Occipital lobe (tissue), 2 donors: Measurements from ENCODE around the gene MAPK1IP1L. TPM values are rescaled to one million over a fixed set of nuclear protein-coding genes. Genes with fewer than 3 reads are reported as not detected.
A peak's percentile ranks its signal among the peaks of the same experiment; 100 is the strongest.
"Not testable (repeated sequence)": the region's sequence is repeated elsewhere in the genome, so short reads cannot be mapped to it uniquely, and the experiment has no call there.

Experiments used
- DNase-seq: peaks from one replicate; lab custom pipeline; 2025; lab: John Stamatoyannopoulos, UW
- total RNA-seq: library from RNA; depleted of rRNA; stranded (reverse); fragments of >200 nt; gene quantifications from one replicate; pipeline ENCODE4 v1.2.3, GENCODE V29; 2014

Gene MAPK1IP1L
- total RNA-seq, 1 donor from 2014 or later, result 21.8 TPM

GRCh38 chr14:55054098-55054497 lies 2.7 kb downstream of the MAPK1IP1L start:
- no peak for DNase-seq

- no peak for DNase-seq
Observed at GRCh38 chr14:55057919-55058318, 6.5 kb downstream of the MAPK1IP1L start.

GRCh38 chr14:55059333-55059732 lies 7.9 kb downstream of the MAPK1IP1L start:
- no peak for DNase-seq

- DNase-seq, result no peak
Observed at GRCh38 chr14:55062517-55063351, 11.3 kb downstream of the MAPK1IP1L start.

GRCh38 chr14:55064896-55065295 lies 13.4 kb downstream of the MAPK1IP1L start:
- DNase-seq, result not testable (repeated sequence)

- no peak for DNase-seq
Observed at GRCh38 chr14:55065411-55065810, 14.0 kb downstream of the MAPK1IP1L start.

GRCh38 chr14:55066223-55066622 lies 14.8 kb downstream of the MAPK1IP1L start:
- no peak for DNase-seq

GRCh38 chr14:55070981-55071411 lies 19.5 kb downstream of the MAPK1IP1L start:
- no peak for DNase-seq

- peak; percentile 68 for DNase-seq
Observed at GRCh38 chr14:55071870-55072640, 20.6 kb downstream of the MAPK1IP1L start.

- no peak for DNase-seq
Observed at GRCh38 chr14:55073856-55074255, 22.4 kb downstream of the MAPK1IP1L start.

- DNase-seq, result no peak
Observed at GRCh38 chr14:55074662-55075061, 23.2 kb downstream of the MAPK1IP1L start.

GRCh38 chr14:55075628-55076175 lies 24.3 kb downstream of the MAPK1IP1L start:
- no peak for DNase-seq

- DNase-seq, result no peak
Observed at GRCh38 chr14:55077170-55078151, 26.0 kb downstream of the MAPK1IP1L start.

- not testable (repeated sequence) for DNase-seq
Observed at GRCh38 chr14:55079961-55080360, 28.5 kb downstream of the MAPK1IP1L start.

- DNase-seq, result no peak
Observed at GRCh38 chr14:55084401-55085059, 33.1 kb downstream of the MAPK1IP1L start.

- no peak for DNase-seq
Observed at GRCh38 chr14:55085060-55085660, 33.7 kb downstream of the MAPK1IP1L start.

- no peak for DNase-seq
Observed at GRCh38 chr14:55086938-55087337, 35.5 kb downstream of the MAPK1IP1L start.

- DNase-seq, result no peak
Observed at GRCh38 chr14:55088356-55088755, 36.9 kb downstream of the MAPK1IP1L start.

- DNase-seq, result no peak
Observed at GRCh38 chr14:55092341-55092740, 40.9 kb downstream of the MAPK1IP1L start.
